Right kidney (tissue), 1 donor: ENCODE measurements around the gene PRKACA.

Source experiments
- DNase-seq: peaks from one replicate; pipeline ENCODE4 v3.0.0-alpha.2; 2016

The PRKACA gene

GRCh38 chr19:14093117-14093823 is 24.3 kb downstream of the PRKACA start:
- no peak for DNase-seq

- DNase-seq: peak; percentile 44
Observed at GRCh38 chr19:14091813-14092462, 25.6 kb downstream of the PRKACA start.

GRCh38 chr19:14091081-14091812 is 26.3 kb downstream of the PRKACA start:
- peak; percentile 96 for DNase-seq

- DNase-seq: peak; percentile 66
Observed at GRCh38 chr19:14090509-14091080, 27.0 kb downstream of the PRKACA start, which contains the start of gene SAMD1. Gene SAMD1, minus strand, starts transcription at chr19:14090751.

- DNase-seq: peak; percentile 76
Observed at GRCh38 chr19:14089662-14090508, 27.7 kb downstream of the PRKACA start.

- no peak for DNase-seq
Observed at GRCh38 chr19:14089412-14089661, 28.2 kb downstream of the PRKACA start.

- no peak for DNase-seq
Observed at GRCh38 chr19:14088634-14089411, 28.7 kb downstream of the PRKACA start.

- DNase-seq: no peak
Observed at GRCh38 chr19:14086098-14086497, 31.5 kb downstream of the PRKACA start.

GRCh38 chr19:14085309-14085995 is 32.1 kb downstream of the PRKACA start, which contains the start of gene C19orf67:
Gene C19orf67, minus strand, starts transcription at chr19:14085783. Its CDS starts 156 bp downstream, at chr19:14085627.
- DNase-seq: no peak

- no peak for DNase-seq
Observed at GRCh38 chr19:14082675-14082960, 34.9 kb downstream of the PRKACA start.

GRCh38 chr19:14081797-14082674 is 35.5 kb downstream of the PRKACA start:
- no peak for DNase-seq

GRCh38 chr19:14080887-14081796 is 36.4 kb downstream of the PRKACA start:
- DNase-seq: peak; percentile 95

GRCh38 chr19:14078411-14078810 is 39.2 kb downstream of the PRKACA start:
- DNase-seq: no peak

- DNase-seq: peak; percentile 62
Observed at GRCh38 chr19:14073925-14074838, 43.4 kb downstream of the PRKACA start.

GRCh38 chr19:14073261-14073924 is 44.2 kb downstream of the PRKACA start:
- DNase-seq: peak; percentile 86

- DNase-seq: peak; percentile 83
Observed at GRCh38 chr19:14072535-14073260, 44.9 kb downstream of the PRKACA start, which contains the start of gene MISP3. Gene MISP3, plus strand, starts transcription at chr19:14072786. Its CDS starts 524 bp downstream, at chr19:14073310.
